OCI-LY1 (cell line): ENCODE measurements around the gene SETD5.
A peak's percentile ranks its signal among the peaks of the same experiment; 100 is the strongest.

Source experiments
- H2AFZ ChIP-seq: fragments of 200-600 bp; sonication (generic), shearing (Covaris generic); 2 replicates; pipeline ENCODE4 v1.6.0; 2014; ENCODE audit warnings: antibody characterized with exemption, mild to moderate bottlenecking, low read length
- H3F3A ChIP-seq: fragments of 200-600 bp; sonication (generic), shearing (Covaris generic); 2 replicates; pipeline ENCODE4 v1.6.0; 2014; ENCODE audit warnings: mild to moderate bottlenecking, antibody characterized with exemption, low read length, moderate library complexity; ENCODE audit not compliant: insufficient read depth
- H3K27ac ChIP-seq: fragments of 200-600 bp; sonication (generic); 2 replicates; pipeline ENCODE4 v1.5.1; 2014; ENCODE audit warnings: low read length, mixed run types, mild to moderate bottlenecking, low read depth; ENCODE audit not compliant: poor library complexity, severe bottlenecking
- H3K27me3 ChIP-seq: fragments of 200-600 bp; sonication (generic); 2 replicates; pipeline ENCODE4 v1.6.0; 2014; ENCODE audit warnings: antibody characterized with exemption, mild to moderate bottlenecking, low read length, moderate library complexity; ENCODE audit not compliant: insufficient read depth
- H3K36me3 ChIP-seq: fragments of 200-600 bp; sonication (generic); 2 replicates; pipeline ENCODE4 v1.6.1; 2014; ENCODE audit warnings: mild to moderate bottlenecking, antibody characterized with exemption, low read length, moderate library complexity, mixed read lengths; ENCODE audit not compliant: insufficient read depth
- H3K4me1 ChIP-seq: fragments of 200-600 bp; sonication (generic); 2 replicates; pipeline ENCODE4 v1.5.1; 2014; ENCODE audit warnings: mild to moderate bottlenecking, low read length, moderate library complexity; ENCODE audit not compliant: insufficient read depth, severe bottlenecking
- H3K4me2 ChIP-seq: fragments of 200-600 bp; sonication (generic), shearing (Covaris generic); 2 replicates; pipeline ENCODE4 v1.6.1; 2014; ENCODE audit warnings: low read length
- H3K4me3 ChIP-seq: fragments of 200-600 bp; sonication (generic); 2 replicates; pipeline ENCODE4 v1.5.1; 2014; ENCODE audit warnings: low read length, low read depth, mild to moderate bottlenecking, mixed read lengths; ENCODE audit not compliant: poor library complexity, severe bottlenecking
- H3K79me2 ChIP-seq: fragments of 200-600 bp; shearing (Covaris generic); 2 replicates; pipeline ENCODE4 v1.6.1; 2016; ENCODE audit warnings: mixed run types, low read length, mixed read lengths; ENCODE audit not compliant: insufficient read depth
- H3K9ac ChIP-seq: fragments of 200-600 bp; sonication (generic), shearing (Covaris generic); 2 replicates; pipeline ENCODE4 v1.6.1; 2014; ENCODE audit warnings: mild to moderate bottlenecking, low read length, mixed read lengths
- H3K9me2 ChIP-seq: fragments of 200-600 bp; sonication (generic), shearing (Covaris generic); 2 replicates; pipeline ENCODE4 v1.6.1; 2014; ENCODE audit warnings: low read depth, mild to moderate bottlenecking, low read length, mixed read lengths
- H3K9me3 ChIP-seq: fragments of 200-600 bp; shearing (Covaris generic); 2 replicates; pipeline ENCODE4 v1.6.1; 2014; ENCODE audit warnings: low read length, mixed read lengths
- H4K20me1 ChIP-seq: fragments of 200-600 bp; sonication (generic), shearing (Covaris generic); 2 replicates; pipeline ENCODE4 v1.6.0; 2016; ENCODE audit warnings: mild to moderate bottlenecking, low read length; ENCODE audit not compliant: insufficient read depth
- EZH2 ChIP-seq: fragments of 200-600 bp; sonication (generic), shearing (Covaris generic); IDR thresholded peaks from 2 replicates; pipeline ENCODE4 v1.8.0; 2017; ENCODE audit warnings: borderline replicate concordance, mixed run types, mild to moderate bottlenecking, antibody characterized with exemption, low read length, moderate library complexity, mixed read lengths
- TF ChIP-seq, protein P1 (sequence below): fragments of 200-600 bp; sonication (generic), shearing (Covaris generic); IDR thresholded peaks from 2 replicates; pipeline ENCODE4 v1.5.1; 2017; ENCODE audit warnings: mild to moderate bottlenecking, antibody characterized with exemption, low read length, moderate library complexity, mixed read lengths

SETD5 gene

DNA sequence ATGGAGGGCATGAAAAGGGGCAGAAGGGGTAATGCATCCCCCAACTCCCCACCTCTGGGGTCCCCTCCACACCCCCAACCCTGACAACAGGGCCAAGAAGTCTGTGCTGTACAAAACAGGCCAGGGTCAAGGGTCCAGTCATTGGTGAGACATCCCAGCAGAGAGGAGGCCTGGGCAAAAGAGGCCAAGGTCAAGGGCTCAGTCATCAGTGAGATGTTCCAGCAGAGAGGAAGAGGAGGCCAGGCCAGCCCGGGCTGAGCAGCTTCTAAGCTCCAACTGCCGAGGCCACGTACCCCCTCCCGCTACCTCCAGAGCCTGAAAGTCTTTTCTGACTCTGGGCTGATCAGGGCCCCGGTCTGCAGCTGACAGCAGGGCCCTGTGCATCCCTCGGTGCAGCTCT is 103.8 kb downstream of the SETD5 start:
- Histone ChIP-seq H3K79me2 (no peaks in the 10 kb centered on the region), H3K4me3 (no peak overlapping the region), H3K9me2 (no peaks in the 10 kb centered on the region), H3K4me2 (no peak overlapping the region), H3K27me3 (peaks cover 4% of the 10 kb centered on the region; the same call in 1 of the 2 replicates), H2AFZ (no peak overlapping the region), H3K4me1 (peaks cover 3% of the 10 kb centered on the region), H3K9me3 (no peaks in the 10 kb centered on the region), H3K9ac (no peak overlapping the region), H3F3A (no peaks in the 10 kb centered on the region), H3K27ac (no peak overlapping the region), H3K36me3 (no peaks in the 10 kb centered on the region), H4K20me1 (no peaks in the 10 kb centered on the region)
- TF ChIP-seq, protein P1, sequence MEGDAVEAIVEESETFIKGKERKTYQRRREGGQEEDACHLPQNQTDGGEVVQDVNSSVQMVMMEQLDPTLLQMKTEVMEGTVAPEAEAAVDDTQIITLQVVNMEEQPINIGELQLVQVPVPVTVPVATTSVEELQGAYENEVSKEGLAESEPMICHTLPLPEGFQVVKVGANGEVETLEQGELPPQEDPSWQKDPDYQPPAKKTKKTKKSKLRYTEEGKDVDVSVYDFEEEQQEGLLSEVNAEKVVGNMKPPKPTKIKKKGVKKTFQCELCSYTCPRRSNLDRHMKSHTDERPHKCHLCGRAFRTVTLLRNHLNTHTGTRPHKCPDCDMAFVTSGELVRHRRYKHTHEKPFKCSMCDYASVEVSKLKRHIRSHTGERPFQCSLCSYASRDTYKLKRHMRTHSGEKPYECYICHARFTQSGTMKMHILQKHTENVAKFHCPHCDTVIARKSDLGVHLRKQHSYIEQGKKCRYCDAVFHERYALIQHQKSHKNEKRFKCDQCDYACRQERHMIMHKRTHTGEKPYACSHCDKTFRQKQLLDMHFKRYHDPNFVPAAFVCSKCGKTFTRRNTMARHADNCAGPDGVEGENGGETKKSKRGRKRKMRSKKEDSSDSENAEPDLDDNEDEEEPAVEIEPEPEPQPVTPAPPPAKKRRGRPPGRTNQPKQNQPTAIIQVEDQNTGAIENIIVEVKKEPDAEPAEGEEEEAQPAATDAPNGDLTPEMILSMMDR, result no peak
- TF ChIP-seq EZH2, result no peak

DNA sequence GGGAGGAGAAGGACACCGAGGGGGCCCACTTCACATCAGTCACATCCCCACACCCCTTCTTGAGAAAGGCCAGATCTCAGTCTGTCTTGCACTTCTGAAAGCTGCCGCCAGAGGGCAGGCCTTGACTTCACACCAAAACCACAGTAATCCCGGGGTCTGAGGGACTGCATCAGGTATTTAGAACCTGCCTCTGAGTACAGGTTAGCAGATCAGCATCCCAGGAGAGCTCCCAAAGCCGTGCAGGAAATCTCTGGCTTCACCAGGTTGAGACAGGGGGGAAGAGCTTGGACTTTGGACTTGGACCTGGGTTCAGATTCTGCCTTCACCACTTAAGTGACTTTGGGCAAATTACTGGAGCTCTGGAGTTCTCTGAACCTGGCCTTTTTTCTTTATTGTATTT is 105.9 kb downstream of the SETD5 start:
- TF ChIP-seq, protein P1, result peak; percentile 94
- no peak for TF ChIP-seq EZH2
- Histone ChIP-seq H3K9ac (no peak overlapping the region), H3K27ac (no peak overlapping the region), H3K4me2 (no peak overlapping the region), H3K4me1 (peaks cover 3% of the 10 kb centered on the region), H3K9me3 (no peaks in the 10 kb centered on the region), H2AFZ (no peak overlapping the region), H3K9me2 (no peaks in the 10 kb centered on the region), H3F3A (no peaks in the 10 kb centered on the region), H3K36me3 (no peaks in the 10 kb centered on the region), H3K4me3 (no peak overlapping the region), H3K27me3 (peaks cover 8% of the 10 kb centered on the region), H4K20me1 (no peaks in the 10 kb centered on the region), H3K79me2 (no peaks in the 10 kb centered on the region)

DNA sequence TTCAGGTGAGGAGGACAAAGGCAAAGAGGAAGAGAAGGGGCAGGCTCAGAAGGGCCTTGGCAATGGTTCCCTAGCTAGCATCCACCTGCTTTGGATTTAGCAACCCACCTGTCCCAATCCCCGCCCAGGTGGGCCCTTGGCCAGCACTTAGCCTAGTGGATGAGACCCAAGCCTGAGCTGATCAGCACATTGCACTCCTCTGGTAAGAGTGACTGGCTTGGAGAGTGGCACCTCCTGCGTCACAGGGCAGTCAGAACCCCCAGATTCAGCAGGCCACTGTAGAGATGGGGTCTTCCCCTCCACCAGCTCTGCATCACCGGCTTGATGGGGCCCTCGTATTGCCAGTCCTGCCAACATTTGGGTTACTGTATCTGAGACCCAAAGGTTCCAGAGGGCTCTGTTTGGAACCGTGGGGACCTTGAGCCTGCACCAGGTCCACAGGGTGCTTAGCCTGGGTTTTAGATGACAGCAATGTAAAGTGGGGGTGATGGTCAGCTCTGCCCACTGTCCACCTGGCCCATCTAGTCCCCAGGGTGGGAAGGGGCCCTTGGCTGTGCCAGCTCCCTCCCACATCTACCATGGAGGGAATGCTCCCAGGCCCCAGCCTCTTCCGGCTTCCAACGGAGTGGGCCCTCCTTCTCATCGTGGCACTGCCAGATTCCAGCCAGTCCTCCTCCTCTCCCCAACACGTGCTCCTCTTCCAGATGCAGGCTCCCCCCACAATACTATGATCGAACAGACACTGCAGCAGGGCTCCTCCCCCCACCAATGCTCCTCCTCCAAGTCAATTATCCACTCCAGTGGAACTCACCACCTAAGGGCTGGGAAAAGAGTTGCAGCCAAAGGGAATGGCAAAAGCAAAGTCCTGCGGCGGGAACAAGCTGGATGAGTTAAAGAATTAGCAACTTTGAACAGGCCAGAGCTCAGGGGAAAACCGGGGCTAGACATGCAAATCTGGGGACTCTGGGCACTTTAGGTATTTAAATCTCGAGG is 110.5 kb downstream of the SETD5 start:
- H3K9me2 ChIP-seq, result no peaks in the 10 kb centered on the region
- TF ChIP-seq, protein P1, result no peak
- no peak for TF ChIP-seq EZH2

More for the DNA sequence above, 110.5 kb downstream of the SETD5 start:
- Histone ChIP-seq H3K36me3 (no peaks in the 10 kb centered on the region), H3K4me2 (no peak overlapping the region), H3K27ac (no peak overlapping the region), H3K4me3 (no peak overlapping the region), H3K4me1 (peaks cover 3% of the 10 kb centered on the region), H4K20me1 (no peaks in the 10 kb centered on the region), H3K9ac (no peak overlapping the region), H3K9me3 (no peaks in the 10 kb centered on the region), H3F3A (no peaks in the 10 kb centered on the region), H3K79me2 (no peaks in the 10 kb centered on the region), H3K27me3 (peaks cover 5% of the 10 kb centered on the region; the same call in 1 of the 2 replicates), H2AFZ (no peak overlapping the region)
